ENCODE measurements around the gene TBL1XR1.

The TBL1XR1 gene

DNA sequence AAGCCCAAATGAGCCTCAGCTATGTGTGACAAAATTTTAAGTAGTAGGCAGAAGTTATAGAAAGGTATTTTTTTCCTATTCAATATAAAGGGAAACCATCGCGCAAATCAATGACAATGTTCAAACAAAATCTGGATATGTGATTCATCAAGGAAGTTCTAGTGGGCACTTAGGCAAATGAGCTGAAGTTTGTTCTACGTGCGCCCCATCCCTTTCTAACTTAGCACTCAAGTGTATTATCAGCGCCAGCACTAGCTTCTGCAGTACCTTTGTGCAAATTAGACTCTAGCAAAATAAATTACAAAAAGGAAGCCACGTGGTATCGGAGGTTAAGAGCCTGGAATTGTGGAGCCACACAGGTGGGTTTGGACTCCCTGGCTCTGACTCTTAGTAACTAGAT is 91.1 kb downstream of the TBL1XR1 start:
- DNase-seq, result no peak

DNA sequence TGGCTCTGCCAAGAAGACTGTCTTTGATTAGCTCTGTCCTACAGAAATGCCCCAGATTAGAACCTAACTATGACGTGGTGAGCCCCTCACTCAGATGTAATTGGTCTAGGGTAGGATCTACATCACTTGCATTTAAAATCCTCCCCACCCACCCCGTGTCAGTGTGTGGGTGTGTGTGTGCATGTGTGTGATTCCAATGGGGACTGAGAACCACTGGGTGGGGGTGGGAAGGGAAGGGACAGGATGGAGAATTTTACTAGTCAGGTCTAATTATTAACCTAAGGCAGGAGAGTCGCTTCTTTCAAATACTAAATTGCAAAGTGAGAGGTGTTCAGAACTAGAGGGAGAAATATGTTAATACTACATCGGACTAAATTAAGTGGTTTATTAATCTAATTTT is 91.7 kb downstream of the TBL1XR1 start:
- no peak for DNase-seq

DNA sequence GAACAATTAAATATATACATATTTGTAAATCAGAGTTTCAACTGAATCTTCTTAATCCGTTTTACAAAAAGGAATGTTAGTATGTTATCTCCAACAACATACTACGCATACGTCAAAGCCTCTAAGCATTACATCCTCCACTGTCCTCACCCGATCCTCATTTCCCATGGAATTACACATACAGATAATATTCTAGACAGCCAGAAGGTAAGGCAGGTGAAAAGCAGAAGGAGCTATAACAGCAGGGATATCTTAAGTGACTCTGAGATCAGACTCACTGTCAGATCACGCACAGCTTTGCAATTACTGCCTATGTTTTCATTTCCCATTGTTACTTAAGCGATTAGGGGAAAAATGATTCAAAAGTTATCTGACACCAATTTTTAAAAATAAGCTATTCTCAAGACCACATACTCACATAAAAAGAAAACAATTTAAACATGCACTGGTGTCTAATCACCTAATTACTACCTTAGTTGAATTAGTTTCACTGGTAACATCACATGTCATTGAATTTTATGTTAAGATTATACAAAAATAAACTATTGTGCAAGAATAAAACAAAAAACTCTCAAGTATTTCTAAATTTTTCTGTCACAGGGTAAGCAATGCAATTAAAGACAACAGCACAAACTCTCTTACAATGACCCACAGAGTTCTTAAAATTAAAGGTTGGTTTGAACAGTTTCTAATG is 92.8 kb downstream of the TBL1XR1 start:
- no peak for DNase-seq

DNA sequence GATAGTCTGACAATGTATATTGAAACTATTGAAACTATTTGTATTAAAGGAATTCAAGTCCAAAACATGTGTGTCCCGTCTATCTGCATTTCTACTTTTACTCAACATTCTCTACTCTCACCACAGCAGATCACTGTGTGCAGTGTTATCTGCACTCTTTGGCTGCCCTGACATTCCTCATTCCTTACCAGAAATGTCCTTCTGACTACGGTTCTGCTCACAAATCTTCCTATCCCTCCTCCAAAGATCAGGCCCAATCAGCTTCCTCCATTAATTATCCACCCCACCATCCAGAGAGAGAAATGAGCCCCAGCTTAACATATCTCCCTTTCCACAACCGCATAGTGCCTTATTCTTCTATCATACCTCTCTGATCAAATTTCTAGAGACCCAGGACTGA is 94.7 kb downstream of the TBL1XR1 start:
- DNase-seq, result peak; percentile 34

DNA sequence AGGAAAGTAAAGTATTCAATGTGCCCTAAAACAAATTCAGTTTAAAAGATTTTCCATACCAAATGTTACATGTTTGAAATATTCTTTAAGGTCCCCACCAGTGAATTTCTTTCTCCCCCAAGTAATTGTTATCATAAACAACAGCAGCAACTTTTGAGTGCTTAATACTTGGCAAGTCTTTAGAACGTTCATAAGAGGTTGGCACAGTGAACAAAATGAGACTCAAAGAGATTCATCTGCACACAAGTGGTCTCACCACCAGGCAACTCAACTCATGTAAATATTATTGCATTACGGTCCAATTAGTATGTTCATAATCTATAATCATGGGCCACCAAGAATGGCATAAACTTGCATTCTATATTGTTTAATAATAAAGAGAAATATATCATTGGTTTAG is 98.7 kb downstream of the TBL1XR1 start:
- no peak for DNase-seq

DNA sequence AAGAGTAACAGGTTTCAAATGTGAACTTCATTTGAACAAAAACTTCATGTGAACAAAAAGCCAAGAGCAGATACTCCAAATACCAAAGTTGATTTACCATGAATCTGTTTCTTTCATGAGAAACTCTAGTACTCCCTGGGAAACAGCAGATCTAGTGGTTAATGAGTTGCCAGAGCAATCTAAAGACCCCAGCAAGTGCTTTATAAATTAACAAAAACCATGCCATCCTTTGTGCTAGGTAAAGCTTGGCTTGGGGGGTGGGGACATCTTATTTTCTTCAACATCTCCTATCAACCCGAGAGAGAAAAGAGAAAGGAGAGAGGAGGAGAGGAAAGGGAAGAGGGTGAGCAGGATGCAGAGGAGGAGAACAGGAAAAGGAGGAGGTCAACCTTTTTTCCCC is 100.7 kb downstream of the TBL1XR1 start:
- no peak for DNase-seq

DNA sequence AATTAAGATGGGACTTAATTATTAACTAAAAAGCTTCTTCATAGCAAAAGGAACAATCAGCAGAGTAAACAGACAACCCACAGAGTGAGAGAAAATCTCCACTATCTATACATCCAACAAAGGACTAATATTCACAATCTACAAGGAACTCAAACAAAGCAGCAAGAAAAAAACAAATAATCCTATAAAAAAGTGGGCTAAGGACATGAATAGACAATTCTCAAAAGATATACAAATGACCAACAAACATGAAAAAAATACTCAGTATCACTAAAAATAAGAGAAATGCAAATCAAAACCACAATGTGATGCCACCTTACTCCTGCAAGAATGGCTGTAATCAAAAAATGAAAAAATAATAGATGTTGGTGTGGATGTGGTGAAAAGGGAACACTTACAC is 103.3 kb downstream of the TBL1XR1 start:
- no peak for DNase-seq

DNA sequence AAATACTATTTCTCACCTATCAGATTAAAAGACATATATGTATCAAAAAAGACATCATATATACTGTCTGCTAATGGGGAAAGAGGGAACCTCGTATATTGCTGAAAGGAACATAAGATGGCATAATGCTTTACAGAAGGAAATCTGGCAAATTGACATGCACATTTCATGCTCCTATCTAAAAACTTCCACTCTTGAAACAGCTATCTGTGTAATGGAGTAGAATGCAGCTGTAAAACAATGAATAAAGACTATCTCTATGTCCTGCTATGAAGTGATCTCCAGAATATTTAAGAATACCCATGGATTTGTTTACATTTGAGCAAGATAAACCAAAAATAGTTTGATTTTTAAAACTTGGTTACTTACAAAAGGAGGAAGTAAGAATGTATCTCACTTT is 107.4 kb downstream of the TBL1XR1 start:
- no peak for DNase-seq

DNA sequence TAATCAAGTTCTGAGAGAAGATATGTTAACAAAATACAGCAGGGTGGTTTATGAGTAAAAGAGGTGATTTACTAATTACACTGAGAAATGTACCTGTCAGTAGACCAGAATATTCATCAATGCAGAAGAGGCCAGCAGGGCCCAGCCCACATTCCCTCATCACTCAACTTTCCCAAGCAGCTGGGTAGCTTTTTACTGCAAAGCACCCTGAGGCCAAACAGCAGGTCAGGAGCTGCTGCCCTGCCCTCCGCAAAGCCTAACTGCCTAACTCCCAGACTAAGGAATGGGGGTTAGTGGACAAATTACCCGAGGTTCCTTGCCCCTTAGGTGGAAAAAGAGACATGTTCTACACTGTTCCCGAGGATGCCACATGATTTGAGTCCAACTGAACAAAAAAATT is 108.2 kb downstream of the TBL1XR1 start:
- no peak for DNase-seq

DNA sequence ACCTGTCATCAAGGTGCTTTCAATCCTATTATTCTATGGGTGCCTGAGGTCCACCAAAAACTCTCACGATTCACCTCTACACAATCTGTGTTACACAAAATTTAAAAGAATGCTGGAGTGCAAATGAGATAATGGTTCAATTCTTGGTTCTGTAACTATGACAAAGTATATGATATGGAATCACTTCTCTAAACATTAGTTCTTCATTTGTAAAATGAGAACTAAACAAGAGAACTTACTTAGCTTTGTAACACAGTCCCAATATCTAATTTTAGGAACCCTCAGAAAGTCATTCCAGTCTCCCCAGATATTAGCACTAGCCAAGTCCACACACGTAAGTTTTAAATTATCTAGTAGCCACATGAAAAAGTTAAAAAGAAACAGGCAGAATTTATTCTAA is 111.5 kb downstream of the TBL1XR1 start:
- no peak for DNase-seq

DNA sequence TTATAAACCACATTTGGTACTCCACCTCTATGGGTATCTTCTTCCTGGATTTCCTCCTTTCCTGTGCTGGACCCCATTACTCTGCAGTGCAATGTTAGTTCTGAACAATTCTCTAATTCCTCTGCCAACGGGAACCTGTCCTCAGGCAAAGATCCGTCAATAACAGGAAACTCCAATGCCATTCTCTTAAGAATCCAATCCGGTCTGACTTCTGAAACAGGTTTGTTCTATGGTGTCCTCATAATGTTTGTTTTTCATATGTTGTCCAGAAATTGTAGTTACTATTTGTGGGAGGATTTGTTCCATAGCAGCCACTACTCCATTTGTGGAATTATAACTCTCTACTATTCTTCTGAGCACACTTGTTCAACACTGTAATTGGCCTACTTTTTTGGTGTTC is 112.7 kb downstream of the TBL1XR1 start:
- no peak for DNase-seq

DNA sequence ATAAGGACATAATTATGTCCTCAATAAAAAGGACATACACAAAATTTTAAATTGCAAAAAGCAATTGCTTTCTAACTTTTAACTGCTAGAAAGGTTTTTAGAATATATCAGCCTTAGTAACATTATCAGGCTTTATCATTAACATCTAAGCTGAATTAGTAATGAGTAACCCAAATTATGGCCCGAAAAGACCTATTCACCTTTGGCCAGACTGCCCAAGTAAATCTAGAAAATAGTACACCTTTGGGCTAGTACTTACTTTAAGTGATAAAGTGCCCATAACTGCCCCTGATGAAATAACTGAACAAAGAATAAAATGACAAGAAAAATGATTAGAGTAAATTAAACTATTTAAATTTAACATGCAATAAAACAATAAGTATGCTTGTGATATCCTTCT is 117.2 kb downstream of the TBL1XR1 start:
- DNase-seq, result no peak

DNA sequence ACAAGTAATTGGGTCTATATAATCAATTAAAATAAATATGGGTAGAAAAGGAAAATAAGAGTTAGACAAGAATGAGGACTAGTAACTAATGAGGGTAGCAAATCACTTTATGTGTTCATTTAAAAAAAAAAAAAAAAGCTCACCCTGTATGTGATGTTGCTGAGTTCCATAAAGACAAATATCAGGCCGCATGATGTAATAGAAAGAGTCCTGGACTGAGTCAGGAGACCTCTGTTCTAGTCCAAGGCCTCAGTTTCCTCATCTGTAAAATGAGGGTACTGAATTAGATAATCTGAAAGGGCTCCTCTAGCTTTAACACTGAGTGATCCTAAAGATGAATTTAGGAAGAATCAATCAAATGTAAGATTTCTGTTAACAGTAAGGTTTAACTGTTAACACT is 117.6 kb downstream of the TBL1XR1 start:
- no peak for DNase-seq

DNA sequence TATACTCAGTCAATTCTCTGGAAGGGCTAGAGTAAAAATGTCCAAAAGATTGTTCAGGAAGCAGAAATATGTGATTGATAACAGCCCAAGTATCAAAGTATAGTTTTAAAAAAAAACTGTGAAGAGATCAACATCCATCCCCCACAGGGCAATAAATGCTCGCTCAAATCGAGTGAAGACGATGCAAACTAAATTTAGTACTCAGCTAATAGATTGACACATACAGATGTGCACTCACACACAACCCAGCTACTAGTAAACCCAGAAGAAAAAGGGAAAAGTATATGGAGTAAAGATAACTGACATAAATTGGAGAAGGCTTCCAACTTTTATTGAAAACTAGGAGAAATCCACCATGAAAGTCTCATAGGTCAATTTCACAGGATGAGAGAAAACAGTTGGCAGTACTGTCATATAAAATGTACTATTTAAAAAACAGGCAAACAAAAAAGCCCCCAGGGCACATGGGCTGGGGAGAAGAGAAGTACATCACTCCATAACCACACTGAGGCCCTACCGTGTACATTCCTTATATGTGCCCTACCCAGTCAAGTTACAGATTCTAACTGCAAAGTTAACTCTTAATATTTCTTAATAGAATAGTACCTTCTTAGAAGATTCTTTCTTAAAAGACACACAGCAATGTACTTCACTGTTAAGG is 125.7 kb downstream of the TBL1XR1 start:
- DNase-seq, result no peak

DNA sequence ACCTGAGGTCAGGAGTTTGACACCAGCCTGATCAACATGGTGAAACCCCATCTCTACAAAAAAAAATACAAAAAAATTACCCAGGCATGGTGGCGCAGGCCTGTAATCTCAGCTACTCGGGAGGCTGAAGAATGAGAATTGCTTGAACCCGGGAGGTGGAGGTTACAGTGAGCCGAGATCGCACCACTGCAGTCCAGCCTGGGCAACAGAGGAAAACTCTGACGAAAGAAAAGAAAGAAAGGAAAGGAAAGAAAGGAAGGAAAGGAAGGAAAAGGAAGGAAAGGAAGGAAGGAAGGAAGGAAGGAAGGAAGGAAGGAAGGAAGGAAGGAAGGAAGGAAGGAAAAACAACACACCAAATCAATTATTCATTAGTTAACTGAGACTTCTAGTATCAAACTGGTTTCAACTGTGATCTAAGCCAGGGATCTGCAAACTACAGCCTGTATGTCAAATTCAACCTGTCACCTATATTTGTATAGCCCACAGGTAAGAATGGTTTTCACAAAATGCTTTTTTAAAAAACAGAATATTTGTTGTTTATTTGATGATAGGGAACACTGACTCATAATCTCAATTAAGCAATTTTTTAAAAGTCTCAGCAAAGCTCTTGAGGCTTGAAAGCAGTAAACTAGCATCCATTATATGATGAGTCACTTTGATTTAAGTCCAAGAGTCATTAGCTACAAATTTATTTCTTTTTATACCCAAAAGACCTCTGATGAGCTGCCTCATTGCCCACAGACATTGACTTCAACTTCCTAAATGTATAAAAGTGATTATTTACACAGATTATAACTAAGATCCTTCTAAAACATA is 127.6 kb downstream of the TBL1XR1 start:
- DNase-seq, result no peak

DNA sequence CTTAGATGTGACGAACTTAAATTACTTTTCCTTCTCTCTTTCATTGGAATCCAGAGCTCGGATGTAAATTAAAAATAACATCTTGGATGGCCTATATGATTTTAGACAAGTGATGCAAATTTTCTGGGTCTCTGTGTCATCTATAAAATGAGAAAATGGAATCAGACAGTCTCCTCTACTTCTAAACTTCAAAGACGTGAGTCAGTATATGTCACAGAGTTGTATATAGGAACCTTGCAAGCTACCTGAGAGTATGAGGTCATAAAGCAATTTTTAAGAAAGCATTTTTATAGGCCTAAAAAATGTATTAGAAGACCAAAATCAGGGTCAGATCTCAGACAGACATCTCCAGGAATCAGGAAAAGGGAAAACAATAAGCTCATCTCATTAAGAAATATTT is 128.3 kb downstream of the TBL1XR1 start:
- DNase-seq, result no peak

DNA sequence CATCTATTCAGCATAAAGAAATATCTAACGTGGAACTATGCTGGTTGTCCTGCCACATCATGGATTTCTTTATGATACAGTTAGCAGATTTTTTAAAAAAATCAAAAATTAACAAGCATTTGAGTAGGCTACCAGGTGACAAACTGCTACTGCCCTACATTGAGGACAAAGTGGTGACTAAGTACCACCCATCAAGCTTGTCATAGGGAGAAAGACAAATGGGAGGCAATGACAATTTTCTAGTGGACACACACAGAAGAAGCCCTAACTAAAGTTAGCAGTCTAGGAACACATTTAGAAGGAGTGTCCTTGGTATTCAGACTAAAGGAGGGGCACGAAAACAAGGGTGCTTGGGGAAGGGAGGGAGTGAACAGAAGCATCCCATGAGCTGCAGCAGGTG is 131.2 kb downstream of the TBL1XR1 start:
- DNase-seq, result no peak

DNA sequence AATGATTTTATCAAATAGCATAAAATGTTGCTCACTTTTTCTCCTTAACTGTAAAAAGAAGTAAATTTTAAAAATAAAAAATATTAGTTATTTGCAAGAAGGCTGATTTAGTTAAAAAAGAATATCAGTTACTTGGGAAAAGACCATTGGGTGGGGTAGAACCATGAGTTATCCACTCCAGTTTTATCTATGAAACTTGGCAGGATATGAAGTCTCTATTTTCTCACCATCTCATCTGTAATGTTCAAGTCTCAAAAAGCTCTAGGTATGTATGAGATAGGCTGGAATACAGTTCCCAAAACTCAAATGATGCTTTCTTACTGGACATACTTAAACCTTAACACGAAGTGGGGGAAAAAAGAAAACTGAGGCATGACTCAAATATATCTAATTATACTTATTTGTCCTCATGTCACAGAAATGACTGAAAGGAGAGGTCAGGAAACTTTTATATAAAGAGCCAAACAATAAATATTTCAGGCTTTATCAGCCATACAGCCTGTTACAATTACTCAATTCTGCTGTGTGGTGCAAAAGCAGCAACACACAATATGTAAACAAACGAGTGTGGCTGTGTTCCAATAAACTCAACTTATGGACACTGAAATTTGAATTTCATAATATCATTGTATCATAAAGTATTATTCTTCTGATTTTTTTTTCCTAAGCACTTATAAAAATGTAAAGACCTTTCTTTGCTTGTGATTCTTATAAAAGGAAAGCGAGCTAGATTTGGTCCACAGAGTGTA is 131.8 kb downstream of the TBL1XR1 start:
- peak; percentile 32 for DNase-seq

DNA sequence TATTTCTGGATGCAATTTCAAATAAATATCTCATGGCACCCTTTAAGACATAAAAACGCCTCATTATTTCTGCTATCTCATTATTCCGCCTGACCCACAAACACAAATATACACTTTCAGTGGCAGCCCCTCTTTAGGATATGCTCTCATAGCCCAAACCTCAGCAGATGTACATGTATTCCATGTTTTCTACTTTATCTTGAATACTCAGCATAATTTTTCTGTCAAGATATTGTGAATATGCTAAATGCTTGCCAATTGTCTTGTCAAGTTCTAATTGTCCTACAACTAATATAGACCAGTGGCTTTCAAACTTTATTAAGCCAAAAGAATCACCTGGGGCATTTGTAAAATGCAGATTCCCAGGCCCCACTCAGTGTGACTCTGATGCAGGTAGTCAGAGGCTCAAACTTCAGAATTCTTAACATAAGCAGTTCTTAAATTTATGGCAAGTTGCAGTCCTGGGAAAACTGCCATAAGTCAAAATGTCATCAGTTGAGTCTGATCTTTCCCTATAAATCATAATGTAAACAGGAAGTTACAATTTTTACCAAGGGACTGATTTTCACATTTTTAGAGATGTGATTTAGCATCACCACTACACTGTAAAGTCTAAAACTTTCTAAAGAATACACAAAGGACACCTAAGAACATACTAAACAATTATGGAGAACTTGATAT is 135.1 kb downstream of the TBL1XR1 start:
- no peak for DNase-seq

DNA sequence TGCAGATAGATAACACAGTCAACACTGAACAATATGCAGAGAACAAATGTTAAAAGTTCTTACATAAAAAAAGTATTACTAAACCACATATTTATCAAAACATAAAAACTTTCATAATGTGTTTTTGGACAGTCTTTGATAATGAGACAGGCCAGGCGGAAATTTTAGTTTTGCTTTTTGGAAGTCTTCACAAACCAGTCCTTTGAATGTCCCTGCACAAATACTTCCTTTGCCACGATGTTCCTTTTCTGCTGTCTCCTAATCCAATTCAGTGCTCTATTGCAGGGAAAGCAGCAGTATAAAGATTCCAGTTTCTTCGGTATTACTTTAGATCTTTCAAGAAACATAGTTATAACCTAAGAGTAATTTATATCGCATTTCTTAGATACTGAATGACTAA is 135.9 kb downstream of the TBL1XR1 start:
- DNase-seq, result no peak

DNA sequence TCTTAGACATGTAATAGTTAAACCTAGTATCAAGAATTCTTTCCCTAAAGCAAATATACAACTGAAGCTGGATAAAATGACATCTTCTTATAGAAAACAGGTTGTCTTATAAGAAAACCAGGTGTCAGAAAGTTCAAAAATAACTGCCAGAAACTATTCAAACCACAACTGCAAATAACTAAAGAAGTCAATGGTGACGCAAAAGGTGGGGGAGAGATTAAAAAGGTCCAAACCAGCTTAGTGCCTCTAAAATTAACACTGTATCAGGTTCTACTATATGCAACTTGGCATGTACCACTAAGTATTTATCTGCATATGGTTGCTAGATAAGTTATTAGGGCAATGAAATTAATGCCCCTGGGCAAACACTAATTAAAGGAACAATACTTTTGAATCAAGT is 136.8 kb downstream of the TBL1XR1 start:
- no peak for DNase-seq

DNA sequence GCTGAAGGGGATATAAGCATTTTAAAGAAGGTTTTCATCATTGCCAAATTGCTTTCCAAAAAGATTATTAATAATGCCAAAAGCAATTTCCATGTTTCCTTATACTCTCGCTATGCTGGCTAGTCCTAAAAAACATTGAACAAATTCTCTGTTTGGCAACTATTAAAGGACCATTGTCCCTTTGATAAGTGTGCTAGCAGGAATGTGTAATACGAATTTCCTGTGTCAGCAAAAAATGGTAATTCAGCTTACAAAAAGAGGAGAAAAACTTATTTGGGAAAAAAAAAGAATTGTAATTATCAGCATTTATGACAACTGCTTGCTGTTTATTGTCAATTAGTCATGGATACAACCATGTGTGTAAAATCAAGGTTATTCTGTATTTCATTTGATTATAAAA is 138.6 kb downstream of the TBL1XR1 start:
- no peak for DNase-seq

DNA sequence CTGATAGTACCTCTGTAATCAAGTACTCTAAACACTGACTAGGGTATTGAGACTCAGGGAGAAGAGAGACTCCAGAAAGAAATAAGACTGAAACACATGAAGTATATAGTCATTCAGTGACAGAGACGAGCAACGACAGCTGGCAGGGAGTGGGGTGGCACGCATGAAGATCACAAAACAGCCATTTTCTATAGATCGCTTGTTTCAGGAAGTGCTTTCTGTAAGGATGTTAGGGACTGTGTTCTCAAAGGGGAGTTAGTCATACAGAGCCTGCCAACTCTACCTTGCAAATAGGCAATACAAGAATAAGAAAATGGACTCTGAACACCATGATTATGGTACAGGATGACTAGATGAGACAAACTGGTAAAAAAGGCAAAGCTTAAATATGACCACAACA is 139.5 kb downstream of the TBL1XR1 start:
- no peak for DNase-seq
